ENCODE results near the gene ABHD8.

ABHD8 gene

GRCh38 chr19:17306285-17306714, 3.1 kb upstream of the ABHD8 start:
- TF ChIP-seq TAF1 (IDR thresholded peaks at IDR 0.05; ENCODE audit: low read depth), result no peak
- peak; percentile 23; the same call in 1 of the 2 replicates for TF ChIP-seq MAX (IDR thresholded peaks at IDR 0.05)
- TF ChIP-seq FOXM1 (IDR thresholded peaks at IDR 0.05; ENCODE audit: borderline replicate concordance, low read depth), result no peak
- TF ChIP-seq TEAD4 (IDR thresholded peaks at IDR 0.05), result no peak

GRCh38 chr19:17305517-17306284, 2.5 kb upstream of the ABHD8 start, which contains the start of gene MRPL34:
TSS of gene MRPL34 (plus strand) at chr19:17305872. CDS start at chr19:17305893, 21 bp downstream.
- TF ChIP-seq CREB1 (IDR thresholded peaks at IDR 0.05; ENCODE audit: low read depth) (no peak), NFIC (IDR thresholded peaks at IDR 0.05) (no peak), EGR1 (IDR thresholded peaks at IDR 0.05) (no peak), RAD21 (IDR thresholded peaks at IDR 0.05; ENCODE audit: low read depth) (peak; percentile 62), ZBTB7A (IDR thresholded peaks at IDR 0.05; ENCODE audit: low read depth) (no peak; the same call in none of the 2 replicates), EP300 (IDR thresholded peaks at IDR 0.05; ENCODE audit: borderline replicate concordance) (peak; percentile 29; the same call in 1 of the 2 replicates), YY1 (IDR thresholded peaks at IDR 0.05; ENCODE audit: low read depth) (peak; percentile 72; the same call in 1 of the 2 replicates), MAX (IDR thresholded peaks at IDR 0.05) (peak; percentile 63), USF1 (IDR thresholded peaks at IDR 0.05) (peak; percentile 86), REST (IDR thresholded peaks at IDR 0.05; ENCODE audit: low read depth) (no peak), TEAD4 (IDR thresholded peaks at IDR 0.05) (no peak; the same call in 1 of the 2 replicates), TAF1 (IDR thresholded peaks at IDR 0.05; ENCODE audit: low read depth) (peak; percentile 65), CEBPB (IDR thresholded peaks at IDR 0.05) (no peak), TCF12 (IDR thresholded peaks at IDR 0.05; ENCODE audit: low read depth) (no peak), FOXM1 (IDR thresholded peaks at IDR 0.05; ENCODE audit: borderline replicate concordance, low read depth) (no peak)

- no peak for TF ChIP-seq EGR1 (IDR thresholded peaks at IDR 0.05)
- no peak for TF ChIP-seq TAF1 (IDR thresholded peaks at IDR 0.05; ENCODE audit: low read depth)
- peak; percentile 95 for TF ChIP-seq TCF12 (IDR thresholded peaks at IDR 0.05; ENCODE audit: low read depth)
- TF ChIP-seq NFIC (IDR thresholded peaks at IDR 0.05), result peak; percentile 98
- no peak; the same call in 1 of the 2 replicates for TF ChIP-seq ZBTB7A (IDR thresholded peaks at IDR 0.05; ENCODE audit: low read depth)
- 0 out of 2 replicates have a peak, but pooled peaks have one; percentile 45 for TF ChIP-seq YY1 (IDR thresholded peaks at IDR 0.05; ENCODE audit: low read depth)
- TF ChIP-seq USF1 (IDR thresholded peaks at IDR 0.05), result 0 out of 2 replicates have a peak, but pooled peaks have one; percentile 46
Observed at GRCh38 chr19:17305216-17305516, 1.9 kb upstream of the ABHD8 start.

- TF ChIP-seq TEAD4 (IDR thresholded peaks at IDR 0.05), result 0 out of 2 replicates have a peak, but pooled peaks have one; percentile 15
- no peak for TF ChIP-seq REST (IDR thresholded peaks at IDR 0.05; ENCODE audit: low read depth)
Observed at GRCh38 chr19:17304386-17305215, 1.4 kb upstream of the ABHD8 start.

- TF ChIP-seq CEBPB (IDR thresholded peaks at IDR 0.05) (no peak), YY1 (IDR thresholded peaks at IDR 0.05; ENCODE audit: low read depth) (no peak), EGR1 (IDR thresholded peaks at IDR 0.05) (no peak), TEAD4 (IDR thresholded peaks at IDR 0.05) (no peak), FOXM1 (IDR thresholded peaks at IDR 0.05; ENCODE audit: borderline replicate concordance, low read depth) (no peak), MAX (IDR thresholded peaks at IDR 0.05) (no peak)
Observed at GRCh38 chr19:17303940-17304267, 679 bp upstream of the ABHD8 start.
